Neural progenitor cell (in vitro differentiated cells): Measurements from ENCODE around the gene CBX8.

ENCODE experiments used
- CTCF ChIP-seq: fragments of 200-600 bp; sonication (generic); IDR thresholded peaks from 2 replicates; pipeline ENCODE4 v1.5.1; 2017; ENCODE audit warnings: antibody characterized with exemption, mild to moderate bottlenecking
- EZH2 ChIP-seq: fragments of 200-600 bp; sonication (generic); IDR thresholded peaks from 2 replicates; pipeline ENCODE4 v1.6.1; 2017; ENCODE audit warnings: antibody characterized with exemption, mild to moderate bottlenecking, moderate library complexity
- EZH2phosphoT487 ChIP-seq: fragments of 200-600 bp; sonication (generic); IDR thresholded peaks from 2 replicates; pipeline ENCODE4 v1.6.1; 2017; ENCODE audit warnings: antibody characterized with exemption

- TF ChIP-seq CTCF (no peak), EZH2 (peak; percentile 96), EZH2phosphoT487 (peak; percentile 95)
These were observed 7.3 kb upstream of the CBX8 start for GRCh38 chr17:79803997-79804855.
